GM12878 (cell line): ENCODE measurements around the gene PTGS1. TPM values are rescaled to one million over a fixed set of nuclear protein-coding genes. Genes with fewer than 3 reads are reported as not detected.

Experiments used
- ATAC-seq: fragments of 200-7000 bp; cut with Tn5 transposase; 3 replicates; pipeline ENCODE4 v1.9.1; 2020; ENCODE audit warnings: mild to moderate bottlenecking, moderate library complexity
- BruUV-seq: library from RNA; stranded (reverse); fragments of 400-500 nt; replicated peaks from 2 replicates; lab custom pipeline; 2021; lab: Mats Ljungman, UMichigan
- CTCF ChIA-PET: fragments of 300-600 bp; sonication (Branson Sonifier 250); formaldehyde crosslinking; extraction: SDS; loops from one replicate; lab custom pipeline; 2021; ENCODE audit warnings: inconsistent platforms; lab: Yijun Ruan, JAX
- POLR2A ChIA-PET: fragments of 350-600 bp; formaldehyde crosslinking; extraction: SDS; loops from one replicate; lab custom pipeline; 2021; ENCODE audit warnings: inconsistent platforms; lab: Charles Lee
- RAD21 ChIA-PET: fragments of 300-600 bp; sonication (Branson Sonifier 250); formaldehyde crosslinking; loops from one replicate; lab custom pipeline; 2023; ENCODE audit warnings: antibody characterized with exemption; ENCODE audit not compliant: unreplicated experiment; lab: Charles Lee
- SMC1A ChIA-PET: fragments of 300-600 bp; sonication (Branson Sonifier 250); formaldehyde crosslinking; loops from one replicate; lab custom pipeline; 2023; ENCODE audit not compliant: unreplicated experiment, uncharacterized antibody; lab: Charles Lee
- DNase-seq: peaks from one replicate; pipeline ENCODE4 v3.0.0-alpha.2; 2011; ENCODE audit warnings: low read depth, low spot score
- FAIRE-seq: peaks from 3 replicates; lab custom pipeline; 2011; peaks lifted over from hg19 to GRCh38; lab: Jason Lieb, UNC
- H2AFZ ChIP-seq: 2 replicates; pipeline ENCODE4 v1.6.0; 2011; ENCODE audit warnings: low read depth, low read length, control low read depth; ENCODE audit not compliant: control insufficient read depth
- H3K27ac ChIP-seq: 2 replicates; pipeline ENCODE4 v1.5.1; 2011; ENCODE audit warnings: control low read depth; ENCODE audit not compliant: control insufficient read depth, insufficient read depth
- H3K27me3 ChIP-seq, 2 experiments: replicated peaks in 1 of 2; 2 replicates each; pipeline versions ENCODE4 v1.6.0 to v1.6.1; 2011; ENCODE audit warnings: low read length in 1 of 2; ENCODE audit not compliant: control insufficient read depth in 2 of 2, insufficient read depth in 2 of 2
- H3K36me3 ChIP-seq, 2 experiments: 2 replicates each; pipeline ENCODE4 v1.5.1; 2011; ENCODE audit warnings: low read length in 1 of 2; ENCODE audit not compliant: control insufficient read depth in 2 of 2, insufficient read depth in 2 of 2
- H3K4me1 ChIP-seq: 2 replicates; pipeline ENCODE4 v1.6.1; 2011; ENCODE audit warnings: mild to moderate bottlenecking, low read length, moderate library complexity, mixed read lengths; ENCODE audit not compliant: control insufficient read depth, insufficient read depth
- H3K4me2 ChIP-seq: 2 replicates; pipeline ENCODE4 v1.6.0; 2011; ENCODE audit warnings: control low read depth; ENCODE audit not compliant: control insufficient read depth, insufficient read depth
- H3K4me3 ChIP-seq: fragments of 200-600 bp; sonication (generic); 2 replicates; pipeline ENCODE4 v1.5.1; 2016
- H3K79me2 ChIP-seq: 2 replicates; pipeline ENCODE4 v1.6.0; 2011; ENCODE audit warnings: low read length; ENCODE audit not compliant: control insufficient read depth, insufficient read depth
- H3K9ac ChIP-seq: 2 replicates; pipeline ENCODE4 v1.8.0; 2011; ENCODE audit warnings: low read length, control low read depth, mixed read lengths; ENCODE audit not compliant: control insufficient read depth, insufficient read depth
- H3K9me3 ChIP-seq: replicated peaks from 3 replicates; pipeline ENCODE4 v1.5.1; 2011; ENCODE audit warnings: mild to moderate bottlenecking, low read length; ENCODE audit not compliant: control insufficient read depth, insufficient read depth
- H4K20me1 ChIP-seq: 2 replicates; pipeline ENCODE4 v1.6.0; 2011; ENCODE audit not compliant: control insufficient read depth, insufficient read depth
- BHLHE40 ChIP-seq, 2 experiments: fragments of 450-650 bp in 1 of 2; IDR thresholded peaks; 2 replicates each; pipeline ENCODE4 v1.6.1; 2011 to 2017; ENCODE audit warnings: low read depth in 2 of 2, borderline replicate concordance in 1 of 2, improper control_type of control experiment in 1 of 2, low read length in 1 of 2, mild to moderate bottlenecking in 1 of 2
- CBFB ChIP-seq: IDR thresholded peaks from 2 replicates; pipeline ENCODE4 v1.6.1; 2016; ENCODE audit warnings: antibody characterized with exemption, low read depth
- HDAC6 ChIP-seq: fragments of 200-600 bp; sonication (generic); IDR thresholded peaks from one replicate; pipeline ENCODE4 v1.8.0; 2017; ENCODE audit warnings: antibody characterized with exemption; ENCODE audit not compliant: unreplicated experiment
- IKZF1 ChIP-seq: fragments of 450-650 bp; conservative IDR thresholded peaks from 2 replicates; pipeline ENCODE4 v1.6.1; 2017; ENCODE audit warnings: antibody characterized with exemption, mild to moderate bottlenecking
- IRF4 ChIP-seq: IDR thresholded peaks from 2 replicates; pipeline ENCODE4 v1.6.1; 2011; ENCODE audit warnings: low read depth, low read length
- MYC ChIP-seq: IDR thresholded peaks from 2 replicates; pipeline ENCODE4 v1.6.1; 2011; ENCODE audit warnings: mild to moderate bottlenecking, low read length, moderate library complexity, inconsistent platforms; ENCODE audit not compliant: insufficient read depth, insufficient replicate concordance, insufficient read length, severe bottlenecking
- NR2F1 ChIP-seq: fragments of 450-650 bp; conservative IDR thresholded peaks from 2 replicates; pipeline ENCODE4 v1.6.1; 2017; ENCODE audit warnings: mild to moderate bottlenecking
- SIX5 ChIP-seq: IDR thresholded peaks from 2 replicates; pipeline ENCODE4 v1.6.1; 2011; ENCODE audit warnings: mild to moderate bottlenecking, low read depth, low read length, moderate library complexity; ENCODE audit not compliant: severe bottlenecking
- TAF1 ChIP-seq: IDR thresholded peaks from 2 replicates; pipeline ENCODE4 v1.6.1; 2011; ENCODE audit warnings: mild to moderate bottlenecking, low read depth, low read length, borderline replicate concordance
- TARDBP ChIP-seq: IDR thresholded peaks from 2 replicates; pipeline ENCODE4 v1.6.1; 2016; ENCODE audit warnings: borderline replicate concordance
- TCF12 ChIP-seq: IDR thresholded peaks from 2 replicates; pipeline ENCODE4 v1.6.1; 2011; ENCODE audit warnings: low read depth, mild to moderate bottlenecking, low read length
- USF1 ChIP-seq: IDR thresholded peaks from 2 replicates; pipeline ENCODE4 v1.6.1; 2011; ENCODE audit warnings: borderline replicate concordance, low read depth, mild to moderate bottlenecking, moderate library complexity, mixed read lengths, low read length; ENCODE audit not compliant: insufficient read depth; ENCODE audit errors: extremely low read length
- ZNF384 ChIP-seq: IDR thresholded peaks from 2 replicates; pipeline ENCODE4 v1.6.1; 2012; ENCODE audit warnings: low read depth, mild to moderate bottlenecking, low read length, improper control_type of control experiment, borderline replicate concordance
- ZZZ3 ChIP-seq: IDR thresholded peaks from 2 replicates; pipeline ENCODE4 v1.6.1; 2011; ENCODE audit warnings: low read depth; ENCODE audit not compliant: control insufficient read depth, insufficient read length
- WGBS: methylation state at CpG from one replicate; pipeline ENCODE4 v1.1.6; 2016; ENCODE audit warnings: low lambda C conversion rate; ENCODE audit not compliant: insufficient replicate concordance, insufficient coverage; ENCODE audit errors: missing lambda C conversion rate; 5-methylcytosine and 5-hydroxymethylcytosine counted together
- in situ Hi-C: fragments of 300-500 bp; cut with MboI; formaldehyde crosslinking; loops from 9 replicates; pipeline ENCODE4 v1.14.3; 2018; ENCODE audit warnings: mixed read lengths
- intact Hi-C: fragments of 100-400 bp; cut with micrococcal nuclease; formaldehyde crosslinking; loops from one replicate; pipeline ENCODE4 v1.14.2; 2022; ENCODE audit not compliant: unreplicated experiment
- polyA plus RNA-seq, 11 experiments: library from polyadenylated mRNA; depleted of rRNA in 4 of 11; unstranded in 6 of 11; stranded (reverse) in 5 of 11; fragments of >200 nt; fragmentation: Nextera tagmentation in 4 of 11; fragmentation: Illumina TruSeq in 1 of 11; extraction: Ambion mirVana in 4 of 11; extraction: Trizol in 1 of 11; gene quantifications; 1 replicate in 1 of 11; 2 replicates in 10 of 11; pipeline versions ENCODE4 v1.2.1 to v1.2.3, GENCODE V29; 2011 to 2016; ENCODE audit warnings: inconsistent platforms in 2 of 11, missing spikeins in 2 of 11, low read depth in 1 of 11
- total RNA-seq, 4 experiments: library from RNA; depleted of rRNA in 3 of 4; stranded (reverse); fragments of >200 nt in 3 of 4; fragmentation: Illumina TruSeq in 1 of 4; extraction: Trizol in 1 of 4; gene quantifications; 2 replicates each; pipeline versions ENCODE4 v1.2.1 to v1.2.3, GENCODE V29; 2013 to 2021
- TF ChIP-seq, protein P1 (sequence below): IDR thresholded peaks from 2 replicates; pipeline ENCODE4 v1.6.1; 2012; ENCODE audit warnings: low read depth, low read length, improper control_type of control experiment
- TF ChIP-seq, protein P2 (sequence below): fragments of 450-650 bp; IDR thresholded peaks from 2 replicates; pipeline ENCODE4 v1.6.1; 2017; ENCODE audit warnings: antibody characterized with exemption, mild to moderate bottlenecking, moderate library complexity
- TF ChIP-seq, protein P3 (sequence below): fragments of 150-350 bp; IDR thresholded peaks from 2 replicates; pipeline ENCODE4 v1.6.1; 2014; ENCODE audit warnings: mild to moderate bottlenecking, low read depth, low read length

The PTGS1 gene
- total and polyA plus RNA-seq, 10 of the 15 experiments (the other 5 are each of a cell fraction or from before 2014, with no cell fraction given), result 0.16 to 2.8 (median 0.96) TPM

DNA sequence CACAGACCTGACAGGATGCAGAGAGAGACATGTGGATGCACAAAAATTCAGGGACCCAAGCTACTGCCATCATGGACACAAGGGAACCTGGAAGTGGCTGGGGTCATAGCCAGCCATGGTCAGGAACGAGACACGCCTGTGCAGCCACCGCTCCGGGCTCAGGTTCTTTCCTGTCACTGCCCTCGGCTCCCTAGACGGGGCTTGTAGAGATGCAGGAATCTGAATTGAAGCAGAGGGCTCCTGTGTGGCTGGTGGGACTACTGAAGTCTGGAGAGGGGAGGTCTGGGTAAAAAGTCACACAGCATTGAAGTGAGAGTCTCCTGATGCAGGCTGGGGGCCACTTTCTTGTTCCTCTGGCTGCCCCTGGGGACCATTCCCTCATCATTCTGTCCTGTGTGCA lies 32.3 kb upstream of the PTGS1 start:
- no peak for ATAC-seq
- H3K27me3 ChIP-seq, result no peaks in the 10 kb centered on the region; a peak in 2 of 4 replicates
- no peak overlapping the region for H3K27ac ChIP-seq
- no peaks in the 10 kb centered on the region for H3K4me1 ChIP-seq
- BruUV-seq, result no TSS peak
- no peak for DNase-seq
- FAIRE-seq, result no peak
- no peak overlapping the region for H3K4me2 ChIP-seq
- no peak overlapping the region for H2AFZ ChIP-seq
- in situ Hi-C loops (no loop called here), intact Hi-C loops (no loop called here)
- SMC1A ChIA-PET, result no interaction called here
- no peaks in the 10 kb centered on the region for H3K36me3 ChIP-seq
- H3K79me2 ChIP-seq, result no peaks in the 10 kb centered on the region
- POLR2A ChIA-PET, result no interaction called here
- H3K9ac ChIP-seq, result no peak overlapping the region
- no peaks in the 10 kb centered on the region for H3K9me3 ChIP-seq
- H4K20me1 ChIP-seq, result no peaks in the 10 kb centered on the region
- CTCF ChIA-PET, result interaction anchor here (1.2 kb wide), 1 partner anchor 214 kb away, joined by 4 read pairs; no protein-coding TSS in a partner anchor
- no peak overlapping the region for H3K4me3 ChIP-seq
- RAD21 ChIA-PET, result interaction anchor here (0.9 kb wide), 1 partner anchor 239 kb away, joined by 3 read pairs; no protein-coding TSS in a partner anchor
- 76% methylated on average over 6 of the region's 6 CpGs for WGBS
- TF ChIP-seq SIX5, result no peak
- TF ChIP-seq CBFB, result no peak
- TF ChIP-seq TARDBP, result no peak
- no peak for TF ChIP-seq IKZF1
- TF ChIP-seq IRF4, result no peak
- no peak for TF ChIP-seq ZNF384
- no peak for TF ChIP-seq MYC
- no peak for TF ChIP-seq TCF12
- TF ChIP-seq BHLHE40 (IDR thresholded peaks at IDR 0.05; ENCODE audit: borderline replicate concordance in 1 of 2, low read depth in 2 of 2, low read length in 1 of 2), result no peak
- TF ChIP-seq USF1, result no peak
- no peak for TF ChIP-seq TAF1
- TF ChIP-seq, protein P1, sequence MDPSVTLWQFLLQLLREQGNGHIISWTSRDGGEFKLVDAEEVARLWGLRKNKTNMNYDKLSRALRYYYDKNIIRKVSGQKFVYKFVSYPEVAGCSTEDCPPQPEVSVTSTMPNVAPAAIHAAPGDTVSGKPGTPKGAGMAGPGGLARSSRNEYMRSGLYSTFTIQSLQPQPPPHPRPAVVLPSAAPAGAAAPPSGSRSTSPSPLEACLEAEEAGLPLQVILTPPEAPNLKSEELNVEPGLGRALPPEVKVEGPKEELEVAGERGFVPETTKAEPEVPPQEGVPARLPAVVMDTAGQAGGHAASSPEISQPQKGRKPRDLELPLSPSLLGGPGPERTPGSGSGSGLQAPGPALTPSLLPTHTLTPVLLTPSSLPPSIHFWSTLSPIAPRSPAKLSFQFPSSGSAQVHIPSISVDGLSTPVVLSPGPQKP, result no peak
- no peak for TF ChIP-seq ZZZ3
- TF ChIP-seq, protein P2, sequence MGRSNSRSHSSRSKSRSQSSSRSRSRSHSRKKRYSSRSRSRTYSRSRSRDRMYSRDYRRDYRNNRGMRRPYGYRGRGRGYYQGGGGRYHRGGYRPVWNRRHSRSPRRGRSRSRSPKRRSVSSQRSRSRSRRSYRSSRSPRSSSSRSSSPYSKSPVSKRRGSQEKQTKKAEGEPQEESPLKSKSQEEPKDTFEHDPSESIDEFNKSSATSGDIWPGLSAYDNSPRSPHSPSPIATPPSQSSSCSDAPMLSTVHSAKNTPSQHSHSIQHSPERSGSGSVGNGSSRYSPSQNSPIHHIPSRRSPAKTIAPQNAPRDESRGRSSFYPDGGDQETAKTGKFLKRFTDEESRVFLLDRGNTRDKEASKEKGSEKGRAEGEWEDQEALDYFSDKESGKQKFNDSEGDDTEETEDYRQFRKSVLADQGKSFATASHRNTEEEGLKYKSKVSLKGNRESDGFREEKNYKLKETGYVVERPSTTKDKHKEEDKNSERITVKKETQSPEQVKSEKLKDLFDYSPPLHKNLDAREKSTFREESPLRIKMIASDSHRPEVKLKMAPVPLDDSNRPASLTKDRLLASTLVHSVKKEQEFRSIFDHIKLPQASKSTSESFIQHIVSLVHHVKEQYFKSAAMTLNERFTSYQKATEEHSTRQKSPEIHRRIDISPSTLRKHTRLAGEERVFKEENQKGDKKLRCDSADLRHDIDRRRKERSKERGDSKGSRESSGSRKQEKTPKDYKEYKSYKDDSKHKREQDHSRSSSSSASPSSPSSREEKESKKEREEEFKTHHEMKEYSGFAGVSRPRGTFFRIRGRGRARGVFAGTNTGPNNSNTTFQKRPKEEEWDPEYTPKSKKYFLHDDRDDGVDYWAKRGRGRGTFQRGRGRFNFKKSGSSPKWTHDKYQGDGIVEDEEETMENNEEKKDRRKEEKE, result no peak
- no peak for TF ChIP-seq NR2F1
- no peak for TF ChIP-seq HDAC6
- TF ChIP-seq, protein P3, sequence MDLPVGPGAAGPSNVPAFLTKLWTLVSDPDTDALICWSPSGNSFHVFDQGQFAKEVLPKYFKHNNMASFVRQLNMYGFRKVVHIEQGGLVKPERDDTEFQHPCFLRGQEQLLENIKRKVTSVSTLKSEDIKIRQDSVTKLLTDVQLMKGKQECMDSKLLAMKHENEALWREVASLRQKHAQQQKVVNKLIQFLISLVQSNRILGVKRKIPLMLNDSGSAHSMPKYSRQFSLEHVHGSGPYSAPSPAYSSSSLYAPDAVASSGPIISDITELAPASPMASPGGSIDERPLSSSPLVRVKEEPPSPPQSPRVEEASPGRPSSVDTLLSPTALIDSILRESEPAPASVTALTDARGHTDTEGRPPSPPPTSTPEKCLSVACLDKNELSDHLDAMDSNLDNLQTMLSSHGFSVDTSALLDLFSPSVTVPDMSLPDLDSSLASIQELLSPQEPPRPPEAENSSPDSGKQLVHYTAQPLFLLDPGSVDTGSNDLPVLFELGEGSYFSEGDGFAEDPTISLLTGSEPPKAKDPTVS, result no peak
